RWPE1 (cell line): ENCODE data around the gene CDK2.
"Not testable (repeated sequence)": the region's sequence is repeated elsewhere in the genome, so short reads cannot be mapped to it uniquely, and the experiment has no call there.

Experiments
- CTCF ChIA-PET: fragments of 350-600 bp; sonication (Branson Sonifier 250); formaldehyde crosslinking; extraction: SDS; loops from one replicate; lab custom pipeline; 2021; lab: Yijun Ruan, JAX
- POLR2A ChIA-PET: fragments of 400-600 bp; formaldehyde crosslinking; extraction: SDS; loops from one replicate; lab custom pipeline; 2020; ENCODE audit warnings: antibody characterized with exemption; ENCODE audit not compliant: low non-redundant PET; lab: Yijun Ruan, JAX
- DNase-seq: peaks from one replicate; pipeline ENCODE4 v3.0.0; 2012; ENCODE audit warnings: low spot score
- H3K27ac ChIP-seq: fragments of 450-650 bp; 2 replicates; pipeline ENCODE4 v1.5.1; 2017
- CTCF ChIP-seq: fragments of 450-650 bp; conservative IDR thresholded peaks from 2 replicates; pipeline ENCODE4 v1.5.1; 2017; ENCODE audit warnings: low read depth, mild to moderate bottlenecking

The CDK2 gene

GRCh38 chr12:55973599-55974307 lies 7.1 kb downstream of the CDK2 start, which contains the start of gene RAB5B:
RAB5B (plus strand) TSS chr12:55974078; CDS start chr12:55986961, 12,883 bp downstream.
- H3K27ac ChIP-seq = peak within 1 kb of the TSS; percentile 89
- TF ChIP-seq CTCF = no peak
- ChIA-PET POLR2A (interaction anchor here (0.5 to 1.6 kb wide), 7 partner anchors 16 to 243 kb away, joined by 3 to 9 read pairs (median 3); no protein-coding TSS in a partner anchor), CTCF (interaction anchor here (0.6 kb wide), 2 partner anchors 73 to 1682 kb away, joined by 5 to 7 read pairs; no protein-coding TSS in a partner anchor)
- DNase-seq = peak; percentile 97

GRCh38 chr12:55974308-55974730 lies 7.7 kb downstream of the CDK2 start:
- no peak for TF ChIP-seq CTCF
- peak overlapping the region; percentile 89 for H3K27ac ChIP-seq
- ChIA-PET POLR2A (interaction anchor here (0.5 to 1.6 kb wide), 7 partner anchors 17 to 149 kb away, joined by 3 to 9 read pairs (median 3); no protein-coding TSS in a partner anchor), CTCF (interaction anchor here (0.5 to 1.1 kb wide), 3 partner anchors 145 to 1683 kb away, joined by 3 to 5 read pairs (median 3); no protein-coding TSS in a partner anchor)
- peak; percentile 62 for DNase-seq

- CTCF ChIA-PET = no interaction called here
- no peak for TF ChIP-seq CTCF
- no peak for DNase-seq
- POLR2A ChIA-PET = no interaction called here
- no peak overlapping the region for H3K27ac ChIP-seq
Observed at GRCh38 chr12:55978393-55978792, 11.8 kb downstream of the CDK2 start.

GRCh38 chr12:55979069-55979468 lies 12.4 kb downstream of the CDK2 start:
- no peak for TF ChIP-seq CTCF
- CTCF ChIA-PET = no interaction called here
- POLR2A ChIA-PET = no interaction called here
- no peak for DNase-seq
- H3K27ac ChIP-seq = no peak overlapping the region

GRCh38 chr12:55981882-55982281 lies 15.3 kb downstream of the CDK2 start:
- POLR2A ChIA-PET, DNase-seq: not testable (repeated sequence)
- CTCF ChIA-PET = interaction anchor here (0.6 kb wide), 1 partner anchor 14 kb away, joined by 4 read pairs; no protein-coding TSS in a partner anchor
- peak overlapping the region; percentile 56 for H3K27ac ChIP-seq

- POLR2A ChIA-PET = no interaction called here
- no peak for TF ChIP-seq CTCF
- no peak for DNase-seq
- no peak overlapping the region for H3K27ac ChIP-seq
- CTCF ChIA-PET = interaction anchor here (0.6 to 0.7 kb wide), 2 partner anchors 9 to 14 kb away, joined by 3 to 4 read pairs; no protein-coding TSS in a partner anchor
Observed at GRCh38 chr12:55982319-55982936, 15.8 kb downstream of the CDK2 start.
